ENCODE measurements around the gene MTAP. TPM values are rescaled to one million over a fixed set of nuclear protein-coding genes. Genes with fewer than 3 reads are reported as not detected.
A peak's percentile ranks its signal among the peaks of the same experiment; 100 is the strongest.

MTAP gene
- total and polyA plus RNA-seq, 2 of the 13 experiments (the other 11 are each of a cell fraction or from before 2014, with no cell fraction given), result 16.7 to 51.2 TPM

GRCh38 chr9:21789541-21790037 lies 12.8 kb upstream of the MTAP start (continued):
- peak; percentile 79 for TF ChIP-seq CTCF (CRISPR knock-in tag; IDR thresholded peaks at IDR 0.05)
- peak; percentile 37; the same call in 1 of the 2 replicates for TF ChIP-seq RAD21 (CRISPR knock-in tag; IDR thresholded peaks at IDR 0.05)
- TF ChIP-seq ZFP1 (CRISPR knock-in tag; IDR thresholded peaks at IDR 0.05), result 0 out of 2 replicates have a peak, but pooled peaks have one; percentile 34
- peak; percentile 20; the same call in 1 of the 2 replicates for TF ChIP-seq MNT (IDR thresholded peaks at IDR 0.05)
- peak; percentile 41 for TF ChIP-seq NR2F6 (IDR thresholded peaks at IDR 0.05)
- peak; percentile 30; the same call in 1 of the 2 replicates for TF ChIP-seq NR2F6 (CRISPR knock-in tag; IDR thresholded peaks at IDR 0.05)
- TF ChIP-seq REL (CRISPR knock-in tag; conservative IDR thresholded peaks at IDR 0.05), result no peak
- TF ChIP-seq SMC3 (IDR thresholded peaks at IDR 0.05; ENCODE audit: low read length), result peak; percentile 80
- no peak for TF ChIP-seq SP2 (CRISPR knock-in tag; IDR thresholded peaks at IDR 0.05)
- no peak for TF ChIP-seq SMAD1 (CRISPR knock-in tag; IDR thresholded peaks at IDR 0.05; ENCODE audit: borderline replicate concordance, low read depth)
- 0 out of 2 replicates have a peak, but pooled peaks have one; percentile 36 for TF ChIP-seq PPARG (CRISPR knock-in tag; conservative IDR thresholded peaks at IDR 0.05)
- no peak for TF ChIP-seq TCF7L2 (IDR thresholded peaks at IDR 0.05; ENCODE audit: low read depth, low read length)
- TF ChIP-seq ZNF10 (CRISPR knock-in tag; IDR thresholded peaks at IDR 0.05; ENCODE audit: borderline replicate concordance, low read depth), result no peak
- no peak for TF ChIP-seq ZNF589 (CRISPR knock-in tag; conservative IDR thresholded peaks at IDR 0.05)
- no peak for TF ChIP-seq THAP11 (CRISPR knock-in tag; IDR thresholded peaks at IDR 0.05)
- TF ChIP-seq E2F2 (CRISPR knock-in tag; IDR thresholded peaks at IDR 0.05; ENCODE audit: borderline replicate concordance), result no peak
- 0 out of 2 replicates have a peak, but pooled peaks have one; percentile 13 for TF ChIP-seq ZNF24 (IDR thresholded peaks at IDR 0.05)
- TF ChIP-seq SP140L (CRISPR knock-in tag; IDR thresholded peaks at IDR 0.05; ENCODE audit: borderline replicate concordance), result no peak
- no peak for TF ChIP-seq TOPORS (CRISPR knock-in tag; IDR thresholded peaks at IDR 0.05)
- TF ChIP-seq ZNF570 (CRISPR knock-in tag; IDR thresholded peaks at IDR 0.05; ENCODE audit: borderline replicate concordance), result no peak
- no peak for TF ChIP-seq ZSCAN30 (CRISPR knock-in tag; IDR thresholded peaks at IDR 0.05)
- TF ChIP-seq NRL (CRISPR knock-in tag; IDR thresholded peaks at IDR 0.05; ENCODE audit: borderline replicate concordance), result no peak
- peak; percentile 57 for TF ChIP-seq STAG1 (CRISPR knock-in tag; IDR thresholded peaks at IDR 0.05)
- TF ChIP-seq USF2 (IDR thresholded peaks at IDR 0.05; ENCODE audit: low read depth, low read length), result 0 out of 2 replicates have a peak, but pooled peaks have one; percentile 16
- no peak; the same call in 1 of the 2 replicates for TF ChIP-seq USF2 (CRISPR knock-in tag; IDR thresholded peaks at IDR 0.05; ENCODE audit: borderline replicate concordance)
